ENCODE data around the gene DUSP16.

DNA sequence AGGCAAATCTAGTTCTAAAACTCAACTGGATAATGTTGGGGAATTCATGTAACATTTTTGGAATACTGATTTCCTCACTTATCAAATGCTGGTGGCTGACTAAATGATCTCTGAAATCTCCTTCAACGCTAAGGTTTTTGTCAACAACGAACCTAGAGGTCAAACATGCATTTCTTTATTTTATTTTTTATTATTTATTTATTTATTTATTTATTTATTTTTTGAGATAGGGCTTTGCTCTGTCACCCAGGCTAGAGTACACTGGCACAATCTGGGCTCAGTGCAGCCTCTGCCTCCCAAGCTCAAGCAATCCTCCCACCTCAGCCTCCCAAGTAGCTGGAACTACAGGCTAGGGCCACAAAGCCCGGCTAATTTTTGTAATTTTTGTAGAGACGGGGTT is 64.5 kb downstream of the DUSP16 start:
- no peak for TF ChIP-seq POLR2A (IDR thresholded peaks at IDR 0.05)
- TF ChIP-seq, protein P1, sequence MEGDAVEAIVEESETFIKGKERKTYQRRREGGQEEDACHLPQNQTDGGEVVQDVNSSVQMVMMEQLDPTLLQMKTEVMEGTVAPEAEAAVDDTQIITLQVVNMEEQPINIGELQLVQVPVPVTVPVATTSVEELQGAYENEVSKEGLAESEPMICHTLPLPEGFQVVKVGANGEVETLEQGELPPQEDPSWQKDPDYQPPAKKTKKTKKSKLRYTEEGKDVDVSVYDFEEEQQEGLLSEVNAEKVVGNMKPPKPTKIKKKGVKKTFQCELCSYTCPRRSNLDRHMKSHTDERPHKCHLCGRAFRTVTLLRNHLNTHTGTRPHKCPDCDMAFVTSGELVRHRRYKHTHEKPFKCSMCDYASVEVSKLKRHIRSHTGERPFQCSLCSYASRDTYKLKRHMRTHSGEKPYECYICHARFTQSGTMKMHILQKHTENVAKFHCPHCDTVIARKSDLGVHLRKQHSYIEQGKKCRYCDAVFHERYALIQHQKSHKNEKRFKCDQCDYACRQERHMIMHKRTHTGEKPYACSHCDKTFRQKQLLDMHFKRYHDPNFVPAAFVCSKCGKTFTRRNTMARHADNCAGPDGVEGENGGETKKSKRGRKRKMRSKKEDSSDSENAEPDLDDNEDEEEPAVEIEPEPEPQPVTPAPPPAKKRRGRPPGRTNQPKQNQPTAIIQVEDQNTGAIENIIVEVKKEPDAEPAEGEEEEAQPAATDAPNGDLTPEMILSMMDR (IDR thresholded peaks at IDR 0.05), result no peak
